CD4-positive, alpha-beta T cell (primary cell): ENCODE results near the gene UGT3A1. TPM values are rescaled to one million over a fixed set of nuclear protein-coding genes. Genes with fewer than 3 reads are reported as not detected.

Source experiments
- ATAC-seq: fragments of 200-7000 bp; cut with Tn5 transposase; one replicate; pipeline ENCODE4 v1.10.0; 2022; ENCODE audit warnings: mild to moderate bottlenecking; ENCODE audit not compliant: poor library complexity
- CTCF ChIA-PET: fragments of 350-600 bp; sonication (Branson Sonifier 250); formaldehyde crosslinking; loops from one replicate; lab custom pipeline; 2021; ENCODE audit warnings: antibody characterized with exemption, inconsistent platforms; lab: Charles Lee
- POLR2A ChIA-PET: fragments of 350-600 bp; sonication (Branson Sonifier 250); formaldehyde crosslinking; loops from one replicate; lab custom pipeline; 2021; ENCODE audit warnings: antibody characterized with exemption, inconsistent platforms; lab: Charles Lee
- DNase-seq, 14 experiments: peaks; one replicate each; pipeline ENCODE4 v3.0.0-alpha.2; 2013 to 2020; ENCODE audit warnings: mixed read lengths in 2 of 14
- H3K27ac ChIP-seq, 2 donors: one replicate each; pipeline versions ENCODE4 v1.5.1 to v1.7.0; 2013; ENCODE audit warnings: low read length in 2 of 2, low read depth in 1 of 2, mild to moderate bottlenecking in 1 of 2
- H3K27me3 ChIP-seq, 2 experiments: 1 replicate in 1 of 2; 2 replicates in 1 of 2; pipeline versions ENCODE4 v1.6.1 to v1.7.0; 2013; ENCODE audit warnings: low read length in 2 of 2, control low read depth in 1 of 2, mild to moderate bottlenecking in 1 of 2, moderate library complexity in 1 of 2; ENCODE audit not compliant: insufficient read depth in 2 of 2, control insufficient read depth in 1 of 2
- H3K36me3 ChIP-seq: one replicate; pipeline ENCODE4 v1.6.1; 2013; ENCODE audit warnings: low read length, control low read depth; ENCODE audit not compliant: insufficient read depth
- H3K4me1 ChIP-seq: one replicate; pipeline ENCODE4 v1.6.1; 2013; ENCODE audit warnings: low read length, control low read depth; ENCODE audit not compliant: insufficient read depth
- H3K4me3 ChIP-seq: one replicate; pipeline ENCODE4 v1.5.1; 2013; ENCODE audit warnings: mild to moderate bottlenecking, low read length, moderate library complexity
- H3K9me3 ChIP-seq, 2 experiments: 1 replicate in 1 of 2; 2 replicates in 1 of 2; pipeline versions ENCODE4 v1.6.1 to v1.7.0; 2013; ENCODE audit warnings: low read length in 2 of 2, mild to moderate bottlenecking in 2 of 2, control low read depth in 1 of 2, moderate library complexity in 1 of 2; ENCODE audit not compliant: control insufficient read depth in 1 of 2, insufficient read depth in 1 of 2
- H3K27ac Mint-ChIP-seq: one replicate; pipeline ENCODE4 v1.8.0; 2020; ENCODE audit warnings: mixed read lengths
- H3K27me3 Mint-ChIP-seq: one replicate; pipeline ENCODE4 v1.8.0; 2021; ENCODE audit warnings: mixed read lengths
- H3K36me3 Mint-ChIP-seq: one replicate; pipeline ENCODE4 v1.8.0; 2021; ENCODE audit warnings: low read depth, mixed read lengths
- H3K4me1 Mint-ChIP-seq: one replicate; pipeline ENCODE4 v1.8.0; 2021; ENCODE audit warnings: low read depth, mixed read lengths
- H3K4me3 Mint-ChIP-seq: one replicate; pipeline ENCODE4 v1.8.0; 2020; ENCODE audit warnings: mild to moderate bottlenecking, mixed read lengths
- H3K9me3 Mint-ChIP-seq: one replicate; pipeline ENCODE4 v1.8.0; 2020; ENCODE audit warnings: mixed read lengths
- intact Hi-C, 2 experiments: fragments of 100-400 bp; cut with DNase I in 1 of 2; cut with micrococcal nuclease in 1 of 2; formaldehyde crosslinking; loops; one replicate each; pipeline versions ENCODE4 v1.15.1 to v1.9.0; 2023 to 2025; cut with DNase I, micrococcal nuclease
- total RNA-seq, 174 experiments: library from RNA in 2 of 174; stranded (reverse) in 2 of 174; gene quantifications; one replicate each; pipeline ENCODE4 v1.2.3 and lab custom pipeline; 2021 to 2026
- TF ChIP-seq, protein P1 (sequence below): fragments of 200-600 bp; IDR thresholded peaks from one replicate; pipeline ENCODE4 v1.8.0; 2022; ENCODE audit warnings: antibody characterized with exemption, mild to moderate bottlenecking

UGT3A1 gene
- total RNA-seq, 2 experiments from 2014 or later: not detected

DNA sequence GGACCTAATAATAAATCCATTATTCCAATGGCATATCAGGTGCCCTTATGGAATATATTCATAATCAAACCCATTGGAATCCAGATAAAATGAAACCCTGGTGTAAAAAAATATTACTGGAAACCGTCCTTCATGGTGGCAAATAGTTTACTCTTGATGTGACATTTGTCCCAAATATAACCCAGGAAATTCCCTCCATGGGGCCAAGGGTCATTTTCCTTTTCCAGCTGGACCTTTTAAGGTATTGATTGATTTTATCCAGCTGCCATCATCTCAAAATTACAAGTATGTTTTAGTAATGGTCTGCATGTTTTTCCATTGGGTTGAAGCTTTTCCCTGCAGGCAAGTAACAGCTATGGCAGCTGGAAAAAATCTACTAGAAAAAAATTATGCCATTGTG is 8.4 kb upstream of the UGT3A1 start:
- CTCF ChIA-PET: no interaction called here
- H3K36me3 Mint-ChIP-seq: no peaks in the 10 kb centered on the region
- no peak for ATAC-seq
- Histone ChIP-seq H3K4me1 (no peaks in the 10 kb centered on the region), H3K36me3 (no peaks in the 10 kb centered on the region), H3K9me3 (no peaks in the 10 kb centered on the region), H3K27me3 (no peaks in the 10 kb centered on the region), H3K4me3 (no peak overlapping the region), H3K27ac (no peak overlapping the region)
- H3K9me3 Mint-ChIP-seq: no peaks in the 10 kb centered on the region
- POLR2A ChIA-PET: no interaction called here
- no peak overlapping the region for H3K27ac Mint-ChIP-seq
- H3K4me3 Mint-ChIP-seq: no peak overlapping the region
- H3K27me3 Mint-ChIP-seq: no peaks in the 10 kb centered on the region
- H3K4me1 Mint-ChIP-seq: no peaks in the 10 kb centered on the region
- no peak for DNase-seq
- TF ChIP-seq, protein P1, sequence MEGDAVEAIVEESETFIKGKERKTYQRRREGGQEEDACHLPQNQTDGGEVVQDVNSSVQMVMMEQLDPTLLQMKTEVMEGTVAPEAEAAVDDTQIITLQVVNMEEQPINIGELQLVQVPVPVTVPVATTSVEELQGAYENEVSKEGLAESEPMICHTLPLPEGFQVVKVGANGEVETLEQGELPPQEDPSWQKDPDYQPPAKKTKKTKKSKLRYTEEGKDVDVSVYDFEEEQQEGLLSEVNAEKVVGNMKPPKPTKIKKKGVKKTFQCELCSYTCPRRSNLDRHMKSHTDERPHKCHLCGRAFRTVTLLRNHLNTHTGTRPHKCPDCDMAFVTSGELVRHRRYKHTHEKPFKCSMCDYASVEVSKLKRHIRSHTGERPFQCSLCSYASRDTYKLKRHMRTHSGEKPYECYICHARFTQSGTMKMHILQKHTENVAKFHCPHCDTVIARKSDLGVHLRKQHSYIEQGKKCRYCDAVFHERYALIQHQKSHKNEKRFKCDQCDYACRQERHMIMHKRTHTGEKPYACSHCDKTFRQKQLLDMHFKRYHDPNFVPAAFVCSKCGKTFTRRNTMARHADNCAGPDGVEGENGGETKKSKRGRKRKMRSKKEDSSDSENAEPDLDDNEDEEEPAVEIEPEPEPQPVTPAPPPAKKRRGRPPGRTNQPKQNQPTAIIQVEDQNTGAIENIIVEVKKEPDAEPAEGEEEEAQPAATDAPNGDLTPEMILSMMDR: no peak
- intact Hi-C loops: no loop called here

DNA sequence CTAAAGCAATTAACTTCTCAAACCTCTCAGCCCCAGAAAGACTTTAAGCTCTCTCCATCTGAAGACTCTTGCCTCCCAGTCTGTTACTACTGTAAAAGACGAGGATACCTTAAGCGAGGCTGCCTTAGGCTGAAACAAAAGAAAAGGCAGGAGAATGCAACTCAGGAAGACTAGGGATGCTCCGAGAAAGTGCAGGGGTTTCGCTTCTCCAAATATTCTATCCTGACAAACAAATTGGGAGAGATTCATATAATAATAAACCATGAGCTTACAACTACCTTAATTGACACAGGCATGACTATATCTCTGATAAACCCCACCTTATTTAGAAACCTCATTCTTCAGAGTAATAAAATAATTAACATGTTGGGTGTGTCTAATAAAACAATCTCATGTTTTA is 4.9 kb upstream of the UGT3A1 start:
- Mint-ChIP-seq H3K4me3 (no peak overlapping the region), H3K27me3 (peaks cover 14% of the 10 kb centered on the region), H3K4me1 (no peaks in the 10 kb centered on the region), H3K27ac (no peak overlapping the region), H3K9me3 (no peaks in the 10 kb centered on the region), H3K36me3 (no peaks in the 10 kb centered on the region)
- no peaks in the 10 kb centered on the region for H3K4me1 ChIP-seq
- no peaks in the 10 kb centered on the region for H3K36me3 ChIP-seq
- TF ChIP-seq, protein P1: no peak
- H3K27me3 ChIP-seq: peaks cover 3 to 4% of the 10 kb centered on the region in 2 experiments
- H3K9me3 ChIP-seq: peaks cover 0 to 1% of the 10 kb centered on the region in 2 experiments
- intact Hi-C loops: no loop called here
- DNase-seq (no peak), ATAC-seq (no peak)
- ChIA-PET CTCF (no interaction called here), POLR2A (no interaction called here)
- H3K27ac ChIP-seq: no peak overlapping the region
- H3K4me3 ChIP-seq: no peak overlapping the region

DNA sequence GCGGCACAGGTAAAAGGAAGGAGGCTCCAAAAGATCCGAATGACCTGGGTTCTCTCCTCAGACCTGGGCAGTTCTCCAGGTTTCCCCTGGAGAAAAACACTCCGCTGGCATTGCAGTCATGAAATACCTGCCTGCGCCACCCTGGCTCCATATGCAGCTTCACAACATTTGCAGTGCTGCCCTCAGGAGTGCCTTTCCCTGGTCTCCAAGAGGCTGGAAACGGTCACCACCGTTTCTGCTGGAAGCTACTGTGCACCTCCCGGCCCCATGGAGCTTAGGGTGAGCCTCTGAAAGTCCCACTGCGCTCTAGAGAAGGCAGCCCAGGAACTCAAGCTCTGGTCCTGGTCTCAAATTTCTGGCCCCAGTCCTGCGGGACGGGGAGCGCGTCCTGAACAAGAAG is 670 bp downstream of the UGT3A1 start:
- H3K9me3 Mint-ChIP-seq: no peaks in the 10 kb centered on the region
- CTCF ChIA-PET: no interaction called here
- DNase-seq (no peak), ATAC-seq (no peak)
- Histone ChIP-seq H3K27ac (no peak overlapping the region), H3K4me3 (no peak overlapping the region), H3K4me1 (no peaks in the 10 kb centered on the region), H3K27me3 (peaks cover 6 to 13% of the 10 kb centered on the region in 2 experiments), H3K9me3 (peaks cover 0 to 7% of the 10 kb centered on the region in 2 experiments), H3K36me3 (no peaks in the 10 kb centered on the region)
- no peaks in the 10 kb centered on the region for H3K36me3 Mint-ChIP-seq
- POLR2A ChIA-PET: no interaction called here
- H3K27ac Mint-ChIP-seq: no peak overlapping the region
- peaks cover 39% of the 10 kb centered on the region for H3K27me3 Mint-ChIP-seq
- no peak overlapping the region for H3K4me3 Mint-ChIP-seq
- no peaks in the 10 kb centered on the region for H3K4me1 Mint-ChIP-seq
- TF ChIP-seq, protein P1: no peak
- intact Hi-C loops: no loop called here
